HG02798 (cell line): Measurements from ENCODE around the gene NOL9.

Source experiments
- ATAC-seq: cut with Tn5 transposase; IDR thresholded peaks from one replicate; pipeline ENCODE4 v1.9.1; 2021; ENCODE audit warnings: mild to moderate bottlenecking; ENCODE audit not compliant: unreplicated experiment, poor library complexity

The NOL9 gene

GRCh38 chr1:6475381-6476133 is 78.8 kb downstream of the NOL9 start:
- peak; percentile 70 for ATAC-seq

DNA sequence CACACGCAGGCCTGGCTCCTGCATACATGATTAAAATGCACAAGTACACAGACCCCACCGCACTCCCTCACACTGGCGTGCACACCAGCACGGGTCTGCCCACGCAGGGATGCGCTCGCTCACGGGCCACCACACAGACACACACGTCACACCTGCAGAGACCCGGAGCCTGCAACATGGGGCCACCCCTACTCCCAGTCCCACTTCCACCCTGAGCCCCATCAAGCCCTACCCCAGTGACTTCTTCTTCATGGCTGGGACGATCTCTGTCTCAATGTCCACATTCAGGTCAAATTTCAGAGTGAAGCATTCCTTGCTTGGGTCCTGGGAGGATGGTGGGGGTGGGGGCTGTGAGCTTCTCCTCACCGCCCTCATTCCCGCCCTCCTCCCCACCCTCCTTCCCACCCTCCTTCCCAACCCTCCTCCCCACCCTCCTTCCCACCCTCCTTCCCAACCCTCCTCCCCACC is 79.5 kb downstream of the NOL9 start:
- no peak for ATAC-seq

DNA sequence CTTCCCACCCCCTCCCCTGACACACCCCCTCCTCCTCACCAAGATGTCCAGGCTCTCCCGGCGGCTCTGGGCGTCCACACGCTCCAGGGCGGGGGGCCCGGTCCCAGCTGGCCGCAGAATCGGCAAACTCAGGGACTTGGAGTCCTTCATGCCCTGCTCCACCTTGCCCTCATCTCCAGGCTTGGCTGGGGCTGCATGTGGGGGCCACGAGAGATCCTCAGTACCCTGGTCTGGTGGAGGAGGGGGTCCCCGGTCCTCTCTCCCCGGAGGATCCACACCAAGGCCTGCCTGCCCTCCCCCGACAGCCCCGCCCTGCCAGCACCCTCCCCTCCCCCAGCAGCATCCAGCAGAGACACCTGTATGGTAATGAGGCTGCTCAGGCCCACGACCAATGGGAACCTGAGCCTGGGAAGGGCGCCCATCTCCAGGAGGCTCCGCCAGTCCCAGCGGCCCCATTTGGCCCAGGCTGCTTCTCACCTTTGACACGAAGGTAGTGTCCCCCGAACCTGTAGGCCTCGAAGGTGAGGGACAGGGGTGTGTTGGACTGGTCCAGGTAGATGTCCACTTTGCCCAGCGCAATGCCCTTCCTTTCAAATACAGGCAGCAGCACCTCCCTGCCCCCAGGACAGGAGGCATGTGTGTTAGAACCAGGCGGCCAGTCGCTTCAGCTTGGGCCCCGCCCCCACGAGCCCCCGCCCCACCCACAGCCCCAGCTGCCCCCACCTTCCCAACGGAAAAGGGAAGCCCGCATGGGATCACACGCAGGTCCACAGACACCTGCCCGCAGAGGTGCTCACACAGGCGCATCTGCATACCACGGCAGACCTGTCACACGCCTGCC is 80.1 kb downstream of the NOL9 start:
- no peak for ATAC-seq

DNA sequence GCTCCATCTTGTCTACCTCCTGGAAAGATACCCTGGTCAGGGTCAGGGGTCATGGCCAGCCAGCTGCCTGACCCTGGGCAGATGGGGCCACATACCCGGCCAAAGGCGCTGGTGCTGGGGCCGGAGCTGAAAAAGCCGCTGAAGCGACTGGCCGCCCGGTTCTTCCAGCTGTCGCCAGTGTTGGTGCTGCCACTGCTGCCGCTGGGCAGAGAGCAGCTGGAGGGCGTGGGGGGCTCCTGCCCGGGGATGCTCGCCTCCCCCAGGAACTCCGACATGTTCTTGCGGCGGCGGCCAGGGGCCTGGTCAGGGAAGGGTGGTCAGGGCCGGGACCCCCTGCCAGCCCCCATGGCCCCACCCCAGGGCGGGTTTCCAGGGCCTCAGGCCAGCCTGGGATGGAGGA is 81.2 kb downstream of the NOL9 start:
- no peak for ATAC-seq

DNA sequence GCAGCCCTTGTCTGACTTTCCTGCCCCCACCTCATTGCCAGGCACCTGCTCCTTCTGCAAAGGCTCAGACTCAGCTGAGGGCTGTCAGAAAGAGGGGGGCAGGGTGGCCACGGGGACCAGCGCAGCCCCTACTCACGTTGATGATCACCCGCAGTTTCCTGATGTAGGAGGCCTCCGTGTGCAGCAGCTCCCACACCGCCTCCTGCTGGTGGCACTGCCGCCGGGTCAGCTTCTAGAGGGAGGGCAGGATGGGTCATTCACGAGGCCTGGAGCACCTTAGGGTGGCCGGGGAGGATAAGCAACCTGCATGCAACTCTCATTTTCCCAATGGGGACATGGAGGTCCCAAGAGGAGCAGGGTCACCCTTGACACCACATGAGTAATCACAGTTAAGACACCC is 81.9 kb downstream of the NOL9 start:
- ATAC-seq: no peak

DNA sequence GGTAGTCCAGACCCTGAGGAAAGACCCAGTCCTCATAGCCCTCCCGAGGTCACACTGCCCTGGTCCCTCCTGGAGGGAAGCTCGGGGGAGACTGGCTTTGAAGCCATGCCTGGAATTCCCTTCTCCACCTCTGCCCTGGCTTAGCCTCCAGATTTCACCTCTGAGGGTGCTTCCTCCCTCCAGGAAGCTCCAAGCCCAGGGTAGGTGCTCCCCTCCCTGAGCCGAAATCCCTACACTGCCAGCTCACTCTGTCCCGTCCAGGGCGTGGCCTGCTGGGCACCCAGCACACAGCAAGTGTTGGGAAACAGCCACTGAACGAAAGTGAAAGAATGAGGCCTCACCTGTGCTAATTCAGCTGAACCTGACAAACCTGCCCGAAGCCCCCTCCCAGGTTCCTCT is 82.3 kb downstream of the NOL9 start:
- ATAC-seq: no peak
